Spleen (tissue), 11 donors: ENCODE data around the gene ZNF804B. TPM values are rescaled to one million over a fixed set of nuclear protein-coding genes. Genes with fewer than 3 reads are reported as not detected.

Source experiments
- DNase-seq: peaks from one replicate; pipeline ENCODE4 v3.0.0-alpha.2; 2020
- H3K27ac ChIP-seq, 8 donors: fragments of 200-600 bp; sonication (generic) in 7 of 8; 1 replicate in 4 of 8; 2 replicates in 4 of 8; pipeline versions ENCODE4 v1.5.0 to v1.8.0; 2016 to 2021; ENCODE audit warnings: inconsistent platforms in 4 of 8, mild to moderate bottlenecking in 4 of 8, moderate library complexity in 1 of 8
- H3K27me3 ChIP-seq, 7 donors: fragments of 200-600 bp; sonication (generic) in 6 of 7; replicated peaks in 1 of 7; 1 replicate in 4 of 7; 2 replicates in 3 of 7; pipeline versions ENCODE4 v1.5.0 to v1.8.0; 2016 to 2021; ENCODE audit warnings: inconsistent platforms in 3 of 7, mild to moderate bottlenecking in 1 of 7
- H3K36me3 ChIP-seq, 6 donors: fragments of 200-600 bp; sonication (generic) in 5 of 6; 1 replicate in 4 of 6; 2 replicates in 2 of 6; pipeline versions ENCODE4 v1.5.0 to v1.8.0; 2016 to 2021; ENCODE audit warnings: inconsistent platforms in 2 of 6
- H3K4me1 ChIP-seq, 6 donors: fragments of 200-600 bp; sonication (generic) in 5 of 6; 1 replicate in 3 of 6; 2 replicates in 3 of 6; pipeline versions ENCODE4 v1.5.0 to v1.8.0; 2016 to 2021; ENCODE audit warnings: inconsistent platforms in 3 of 6
- H3K4me3 ChIP-seq, 8 donors: fragments of 200-600 bp; sonication (generic) in 7 of 8; 1 replicate in 4 of 8; 2 replicates in 4 of 8; pipeline versions ENCODE4 v1.5.0 to v1.8.0; 2016 to 2021; ENCODE audit warnings: inconsistent platforms in 4 of 8, mild to moderate bottlenecking in 4 of 8, moderate library complexity in 2 of 8
- H3K9me3 ChIP-seq, 8 donors: fragments of 200-600 bp; sonication (generic) in 7 of 8; 1 replicate in 4 of 8; 2 replicates in 4 of 8; pipeline versions ENCODE4 v1.5.0 to v1.8.0; 2016 to 2021; ENCODE audit warnings: inconsistent platforms in 4 of 8
- CTCF ChIP-seq, 11 experiments: fragments of 200-600 bp in 7 of 11; fragments of 450-650 bp in 4 of 11; sonication (generic) in 4 of 11; IDR thresholded peaks in 8 of 11; conservative IDR thresholded peaks in 3 of 11; 1 replicate in 7 of 11; 2 replicates in 4 of 11; pipeline versions ENCODE4 v1.4.0 to v1.8.0; 2016 to 2021; ENCODE audit warnings: antibody characterized with exemption in 11 of 11, inconsistent platforms in 4 of 11, mild to moderate bottlenecking in 1 of 11
- POLR2A ChIP-seq, 3 donors: fragments of 450-650 bp; IDR thresholded peaks; one replicate each; pipeline ENCODE4 v1.5.1; 2017; ENCODE audit warnings: antibody characterized with exemption in 3 of 3, mild to moderate bottlenecking in 1 of 3
- POLR2AphosphoS5 ChIP-seq, 3 donors: sonication (generic); formaldehyde crosslinking; IDR thresholded peaks; one replicate each; pipeline ENCODE4 v1.5.1; 2017; ENCODE audit warnings: antibody characterized with exemption in 3 of 3
- WGBS, 5 donors: extraction: QIAGEN DNeasy Blood & Tissue Kit in 3 of 5; methylation state at CpG; one replicate each; pipeline versions ENCODE4 v1.1.5 to v1.1.7; 2013 to 2018; 5-methylcytosine and 5-hydroxymethylcytosine counted together
- intact Hi-C: fragments of 100-400 bp; cut with DNase I; formaldehyde crosslinking; loops from one replicate; pipeline ENCODE4 v1.15.0; 2023; ENCODE audit warnings: low total_unique reads
- polyA plus RNA-seq, 3 donors: library from polyadenylated mRNA; stranded (reverse); fragments of 200-250 nt; gene quantifications; one replicate each; pipeline ENCODE4 v1.2.1, GENCODE V29; 2013
- total RNA-seq, 7 donors: library from RNA; depleted of rRNA in 3 of 7; stranded (reverse); fragments of >200 nt in 3 of 7; fragmentation: NEBNext Ultra II Directional in 4 of 7; extraction: Animal tissue kit (Norgen Biotek cat#: 25700) in 4 of 7; gene quantifications; one replicate each; pipeline versions ENCODE4 v1.1.0 to v1.2.1, GENCODE V29; 2016 to 2021
- donor health status: healthy with polysubstance abuse.
- donor health status: DM: no; HTN: no; CAD: no; lungs with moderate emphysema.
- donor health status: DM: no; HTN: no; CAD: no.
- donor health status: Bipolar disorder and iron deficiency.
- donor health status: healthy.
- donor health status: DM: no; HTN: no; CAD: no.
- donor health status: DM: yes; HTN: yes; CAD: no.

The ZNF804B gene
- total and polyA plus RNA-seq, 10 donors: not detected

- Histone ChIP-seq H3K27me3 (no peaks in the 10 kb centered on the region), H3K4me1 (no peaks in the 10 kb centered on the region), H3K9me3 (no peaks in the 10 kb centered on the region), H3K27ac (no peak overlapping the region), H3K36me3 (no peaks in the 10 kb centered on the region), H3K4me3 (no peak overlapping the region)
- TF ChIP-seq POLR2AphosphoS5 (IDR thresholded peaks at IDR 0.05): no peak
- no peak for TF ChIP-seq POLR2A (IDR thresholded peaks at IDR 0.05)
- no peak for TF ChIP-seq CTCF (IDR thresholded peaks at IDR 0.05 in 8 of 11, conservative IDR thresholded peaks at IDR 0.05 in 3 of 11)
- no peak for DNase-seq
- intact Hi-C loops: no loop called here
Measured at GRCh38 chr7:88881136-88881535, 121.6 kb downstream of the ZNF804B start.

GRCh38 chr7:88885131-88885530, 125.6 kb downstream of the ZNF804B start:
- TF ChIP-seq POLR2AphosphoS5 (IDR thresholded peaks at IDR 0.05) (no peak), CTCF (IDR thresholded peaks at IDR 0.05 in 8 of 11, conservative IDR thresholded peaks at IDR 0.05 in 3 of 11) (no peak), POLR2A (IDR thresholded peaks at IDR 0.05) (no peak)
- H3K4me3 ChIP-seq: no peak overlapping the region
- no peaks in the 10 kb centered on the region for H3K4me1 ChIP-seq
- H3K9me3 ChIP-seq: no peaks in the 10 kb centered on the region
- no peaks in the 10 kb centered on the region for H3K27me3 ChIP-seq
- 72 to 84% (median 75%) methylated on average over 2 of the region's 2 CpGs for WGBS, 5 donors
- intact Hi-C loops: no loop called here
- DNase-seq: no peak
- H3K36me3 ChIP-seq: no peaks in the 10 kb centered on the region
- H3K27ac ChIP-seq: no peak overlapping the region

GRCh38 chr7:88888684-88889083, 129.2 kb downstream of the ZNF804B start:
- Histone ChIP-seq H3K27me3 (no peaks in the 10 kb centered on the region), H3K27ac (no peak overlapping the region), H3K4me1 (no peaks in the 10 kb centered on the region), H3K36me3 (no peaks in the 10 kb centered on the region), H3K4me3 (no peak overlapping the region), H3K9me3 (no peaks in the 10 kb centered on the region)
- intact Hi-C loops: no loop called here
- no peak for TF ChIP-seq CTCF (IDR thresholded peaks at IDR 0.05 in 8 of 11, conservative IDR thresholded peaks at IDR 0.05 in 3 of 11)
- no peak for DNase-seq
- 46 to 75% (median 64%) methylated on average over 3 of the region's 3 CpGs for WGBS, 5 donors

GRCh38 chr7:88910516-88910915, 151.0 kb downstream of the ZNF804B start:
- Histone ChIP-seq H3K4me1 (no peaks in the 10 kb centered on the region), H3K36me3 (no peaks in the 10 kb centered on the region), H3K27ac (no peak overlapping the region), H3K9me3 (no peaks in the 10 kb centered on the region), H3K27me3 (no peaks in the 10 kb centered on the region), H3K4me3 (no peak overlapping the region)
- 88 to 98% (median 94%) methylated on average over 2 of the region's 2 CpGs for WGBS, 5 donors
- TF ChIP-seq CTCF (IDR thresholded peaks at IDR 0.05 in 8 of 11, conservative IDR thresholded peaks at IDR 0.05 in 3 of 11) (no peak), POLR2AphosphoS5 (IDR thresholded peaks at IDR 0.05) (no peak), POLR2A (IDR thresholded peaks at IDR 0.05) (no peak)
- no peak for DNase-seq
- intact Hi-C loops: no loop called here
